ENCODE data around the gene MKRN2. TPM values are rescaled to one million over a fixed set of nuclear protein-coding genes. Genes with fewer than 3 reads are reported as not detected.

Gene MKRN2
- total and polyA plus RNA-seq, 2 of the 8 experiments (the other 6 are each of a cell fraction or from before 2014, with no cell fraction given), result 15.3 to 17.6 TPM

- Histone ChIP-seq H3K79me2 (ENCODE audit: control insufficient read depth in 1 of 2, insufficient read depth in 2 of 2, low read length in 2 of 2) (no peaks in the 10 kb centered on the region), H3K4me2 (ENCODE audit: insufficient read depth in 1 of 2, low read depth in 2 of 2, low read length in 2 of 2) (no peak overlapping the region), H3K18ac (ENCODE audit: extremely low read depth, low read length) (no peak overlapping the region), H3K23ac (ENCODE audit: insufficient read length) (no peak overlapping the region), H3K9ac (replicated peaks in 1 of 4; ENCODE audit: extremely low read depth in 1 of 4, low read depth in 3 of 4, low read length in 3 of 4) (no peak overlapping the region), H3K4me3 (ENCODE audit: extremely low read depth in 1 of 4, insufficient read depth in 2 of 4, low read depth in 3 of 4, low read length in 4 of 4) (no peak overlapping the region), H2BK5ac (ENCODE audit: low read depth, low read length) (no peak overlapping the region), H4K91ac (replicated peaks; ENCODE audit: insufficient read length, low read length) (no peak overlapping the region), H2BK20ac (ENCODE audit: low read length) (no peak overlapping the region), H3K9me3 (ENCODE audit: insufficient read depth in 2 of 2, low read depth in 1 of 2, low read length in 1 of 2) (no peaks in the 10 kb centered on the region), H4K20me1 (replicated peaks in 1 of 2; ENCODE audit: control insufficient read depth in 1 of 2, insufficient read depth in 2 of 2, low read length in 2 of 2) (no peaks in the 10 kb centered on the region), H3K56ac (replicated peaks; ENCODE audit: insufficient read length, low read depth, low read length) (no peak overlapping the region), H4K8ac (ENCODE audit: extremely low read depth, insufficient read depth, low read length) (no peak overlapping the region), H3K27ac (ENCODE audit: low read depth, low read length) (no peak overlapping the region), H2BK120ac (replicated peaks; ENCODE audit: low read depth, low read length) (no peak overlapping the region), H4K5ac (ENCODE audit: insufficient read length, low read depth, low read length) (no peak overlapping the region), H3K79me1 (ENCODE audit: low read depth, low read length) (peaks cover 2% of the 10 kb centered on the region; the same call in 1 of the 2 replicates), H2AK5ac (ENCODE audit: low read depth, low read length) (no peak overlapping the region), H2AFZ (ENCODE audit: low read length) (no peak overlapping the region), H3K23me2 (ENCODE audit: low read depth, low read length) (no peaks in the 10 kb centered on the region), H3K36me3 (ENCODE audit: control insufficient read depth in 2 of 4, insufficient read depth in 4 of 4, low read length in 3 of 4) (peaks cover 2 to 23% (median 9%) of the 10 kb centered on the region in 4 experiments; a peak in 6 of 8 replicates), H3K4me1 (replicated peaks in 1 of 4; ENCODE audit: control insufficient read depth in 3 of 4, insufficient read depth in 4 of 4, low read length in 3 of 4) (no peaks in the 10 kb centered on the region), H3K4ac (replicated peaks; ENCODE audit: insufficient read length, low read depth, low read length) (no peak overlapping the region), H2BK12ac (ENCODE audit: low read depth, low read length) (no peak overlapping the region), H3K27me3 (replicated peaks in 1 of 4; ENCODE audit: control insufficient read depth in 3 of 4, extremely low read depth in 1 of 4, insufficient read depth in 3 of 4, low read length in 3 of 4) (no peaks in the 10 kb centered on the region), H3K14ac (ENCODE audit: insufficient read length) (no peak overlapping the region), H2BK15ac (ENCODE audit: low read length) (no peak overlapping the region)
- DNase-seq (ENCODE audit: low read depth in 1 of 2, low spot score in 2 of 2) (no peak), FAIRE-seq (no peak)
- POLR2A ChIA-PET (ENCODE audit: partially characterized antibody), result interaction anchor here (0.7 to 1.0 kb wide), 2 partner anchors 10 to 36 kb away, joined by 3 to 5 read pairs; no protein-coding TSS in a partner anchor
- 95% methylated on average over 6 of the region's 6 CpGs; no CpG with 5 or more reads in 1 of the 2 experiments for WGBS, 2 experiments (ENCODE audit: extremely low coverage in 1 of 2, insufficient coverage in 1 of 2, insufficient read length in 1 of 2, insufficient replicate concordance in 2 of 2, low coverage in 1 of 2, low lambda C conversion rate in 2 of 2, missing lambda C conversion rate in 1 of 2)
- CTCF ChIA-PET (ENCODE audit: partially characterized antibody), result interaction anchor here (0.9 to 1.2 kb wide), 2 partner anchors 10 to 401 kb away, joined by 3 read pairs; no protein-coding TSS in a partner anchor
- TF ChIP-seq TAF7 (optimal IDR thresholded peaks at IDR 0.05; ENCODE audit: borderline replicate concordance, low read depth, low read length), result no peak
- TF ChIP-seq POLR2AphosphoS5 (IDR thresholded peaks at IDR 0.05; ENCODE audit: low read depth, low read length), result no peak
- no peak for TF ChIP-seq KDM1A (IDR thresholded peaks at IDR 0.05; ENCODE audit: borderline replicate concordance, low read length)
- no peak for TF ChIP-seq TBP (IDR thresholded peaks at IDR 0.05; ENCODE audit: low read depth, low read length)
- TF ChIP-seq RAD21 (IDR thresholded peaks at IDR 0.05 in 1 of 2, conservative IDR thresholded peaks at IDR 0.05 in 1 of 2; ENCODE audit: low read depth in 2 of 2, low read length in 2 of 2), result no peak
- no peak for TF ChIP-seq FOSL1 (IDR thresholded peaks at IDR 0.05; ENCODE audit: insufficient read depth, low read depth, low read length)
- TF ChIP-seq KDM4A (IDR thresholded peaks at IDR 0.05; ENCODE audit: low read depth, low read length, severe bottlenecking), result no peak
- TF ChIP-seq SP1 (IDR thresholded peaks at IDR 0.05; ENCODE audit: low read depth, low read length), result no peak
- TF ChIP-seq TEAD4 (IDR thresholded peaks at IDR 0.05; ENCODE audit: low read depth, low read length), result no peak
- no peak for TF ChIP-seq RFX5 (IDR thresholded peaks at IDR 0.05; ENCODE audit: borderline replicate concordance, low read depth, low read length)
- no peak for TF ChIP-seq JUN (IDR thresholded peaks at IDR 0.05; ENCODE audit: low read depth, low read length)
- no peak for TF ChIP-seq PHF8 (conservative IDR thresholded peaks at IDR 0.05; ENCODE audit: low read depth, low read length)
- TF ChIP-seq GTF2F1 (IDR thresholded peaks at IDR 0.05; ENCODE audit: borderline replicate concordance, low read depth, low read length), result no peak
Measured at GRCh38 chr3:12518261-12519028, 38.4 kb upstream of the MKRN2 start.
